Measurements from ENCODE around the gene NCOA1. TPM values are rescaled to one million over a fixed set of nuclear protein-coding genes. Genes with fewer than 3 reads are reported as not detected.

NCOA1 gene
- total and polyA plus RNA-seq, 2 donors (not counting 3 experiments of a cell fraction or from before 2014, with no cell fraction given), result 11.4 to 14.1 TPM

- H3K9me3 ChIP-seq (replicated peaks; ENCODE audit: control insufficient read depth, insufficient read depth, low read length), result no peaks in the 10 kb centered on the region
- no peak overlapping the region for H2AFZ ChIP-seq (ENCODE audit: low read depth, low read length)
- no peaks in the 10 kb centered on the region for H3K4me1 ChIP-seq (ENCODE audit: control insufficient read depth, extremely low read depth, insufficient read depth, low read length)
- H3K9ac ChIP-seq (replicated peaks; ENCODE audit: extremely low read depth, insufficient read depth, low read length), result no peak overlapping the region
- intact Hi-C loops (cut with micrococcal nuclease), result no loop called here
- dilution Hi-C loops (cut with MboI; ENCODE audit: extremely low pct_ligation_motif_present, low sequenced_read_pairs), result no loop called here
- H4K20me1 ChIP-seq (replicated peaks; ENCODE audit: control insufficient read depth, extremely low read depth, insufficient read depth, low read length), result no peaks in the 10 kb centered on the region
- no peak overlapping the region for H3K4me2 ChIP-seq (ENCODE audit: insufficient read depth, low read length)
- no TSS peak for BruUV-seq (replicated peaks)
- CTCF ChIA-PET, result no interaction called here
- H3K27me3 ChIP-seq (ENCODE audit: control insufficient read depth in 2 of 2, insufficient read depth in 2 of 2, low read length in 2 of 2), result no peaks in the 10 kb centered on the region
- POLR2A ChIA-PET, result no interaction called here
- no peak for TF ChIP-seq JUN (IDR thresholded peaks at IDR 0.05; ENCODE audit: borderline replicate concordance, insufficient read depth, insufficient read length, low read depth)
- TF ChIP-seq EZH2 (IDR thresholded peaks at IDR 0.05; ENCODE audit: borderline replicate concordance, low read depth, low read length, severe bottlenecking), result no peak
- TF ChIP-seq, protein P1, sequence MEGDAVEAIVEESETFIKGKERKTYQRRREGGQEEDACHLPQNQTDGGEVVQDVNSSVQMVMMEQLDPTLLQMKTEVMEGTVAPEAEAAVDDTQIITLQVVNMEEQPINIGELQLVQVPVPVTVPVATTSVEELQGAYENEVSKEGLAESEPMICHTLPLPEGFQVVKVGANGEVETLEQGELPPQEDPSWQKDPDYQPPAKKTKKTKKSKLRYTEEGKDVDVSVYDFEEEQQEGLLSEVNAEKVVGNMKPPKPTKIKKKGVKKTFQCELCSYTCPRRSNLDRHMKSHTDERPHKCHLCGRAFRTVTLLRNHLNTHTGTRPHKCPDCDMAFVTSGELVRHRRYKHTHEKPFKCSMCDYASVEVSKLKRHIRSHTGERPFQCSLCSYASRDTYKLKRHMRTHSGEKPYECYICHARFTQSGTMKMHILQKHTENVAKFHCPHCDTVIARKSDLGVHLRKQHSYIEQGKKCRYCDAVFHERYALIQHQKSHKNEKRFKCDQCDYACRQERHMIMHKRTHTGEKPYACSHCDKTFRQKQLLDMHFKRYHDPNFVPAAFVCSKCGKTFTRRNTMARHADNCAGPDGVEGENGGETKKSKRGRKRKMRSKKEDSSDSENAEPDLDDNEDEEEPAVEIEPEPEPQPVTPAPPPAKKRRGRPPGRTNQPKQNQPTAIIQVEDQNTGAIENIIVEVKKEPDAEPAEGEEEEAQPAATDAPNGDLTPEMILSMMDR (IDR thresholded peaks at IDR 0.05; ENCODE audit: extremely low read depth in 1 of 2, insufficient read depth in 1 of 2, low read depth in 1 of 2, low read length in 2 of 2), result no peak
- no peak for TF ChIP-seq POLR2AphosphoS5 (IDR thresholded peaks at IDR 0.05; ENCODE audit: insufficient read depth, low read depth, low read length)
- TF ChIP-seq FOS (IDR thresholded peaks at IDR 0.05; ENCODE audit: borderline replicate concordance, insufficient read depth, low read length), result no peak
- TF ChIP-seq GATA2 (IDR thresholded peaks at IDR 0.05; ENCODE audit: insufficient read depth, insufficient read length, low read depth, low read length), result no peak
- H3K9me1 ChIP-seq (replicated peaks; ENCODE audit: control insufficient read depth, extremely low read depth, insufficient read depth, low read length), result no peaks in the 10 kb centered on the region
- no peak overlapping the region for H3K27ac ChIP-seq (ENCODE audit: insufficient read depth, low read depth, low read length)
- no peak overlapping the region for H3K4me3 ChIP-seq (replicated peaks in 1 of 3; ENCODE audit: insufficient read depth in 1 of 3, low read depth in 1 of 3, low read length in 3 of 3)
- FAIRE-seq, result no peak
- no peak for DNase-seq (ENCODE audit: low read depth, low spot score)
- no peaks in the 10 kb centered on the region for H3K79me2 ChIP-seq (ENCODE audit: control insufficient read depth, insufficient read depth, low read length)
- H3K36me3 ChIP-seq (ENCODE audit: control insufficient read depth in 2 of 2, extremely low read depth in 1 of 2, insufficient read depth in 2 of 2, low read length in 2 of 2), result no peaks in the 10 kb centered on the region
Observed at GRCh38 chr2:24650997-24651642, 160.1 kb downstream of the NCOA1 start.

Data from endothelial cell of umbilical vein (primary cell).